GM21367 (cell line): ENCODE results near the gene GOSR2.
"Not testable (repeated sequence)": the region's sequence is repeated elsewhere in the genome, so short reads cannot be mapped to it uniquely, and the experiment has no call there.

Source experiments
- ATAC-seq: cut with Tn5 transposase; IDR thresholded peaks from one replicate; pipeline ENCODE4 v1.9.1; 2021; ENCODE audit not compliant: unreplicated experiment

GOSR2 gene

DNA sequence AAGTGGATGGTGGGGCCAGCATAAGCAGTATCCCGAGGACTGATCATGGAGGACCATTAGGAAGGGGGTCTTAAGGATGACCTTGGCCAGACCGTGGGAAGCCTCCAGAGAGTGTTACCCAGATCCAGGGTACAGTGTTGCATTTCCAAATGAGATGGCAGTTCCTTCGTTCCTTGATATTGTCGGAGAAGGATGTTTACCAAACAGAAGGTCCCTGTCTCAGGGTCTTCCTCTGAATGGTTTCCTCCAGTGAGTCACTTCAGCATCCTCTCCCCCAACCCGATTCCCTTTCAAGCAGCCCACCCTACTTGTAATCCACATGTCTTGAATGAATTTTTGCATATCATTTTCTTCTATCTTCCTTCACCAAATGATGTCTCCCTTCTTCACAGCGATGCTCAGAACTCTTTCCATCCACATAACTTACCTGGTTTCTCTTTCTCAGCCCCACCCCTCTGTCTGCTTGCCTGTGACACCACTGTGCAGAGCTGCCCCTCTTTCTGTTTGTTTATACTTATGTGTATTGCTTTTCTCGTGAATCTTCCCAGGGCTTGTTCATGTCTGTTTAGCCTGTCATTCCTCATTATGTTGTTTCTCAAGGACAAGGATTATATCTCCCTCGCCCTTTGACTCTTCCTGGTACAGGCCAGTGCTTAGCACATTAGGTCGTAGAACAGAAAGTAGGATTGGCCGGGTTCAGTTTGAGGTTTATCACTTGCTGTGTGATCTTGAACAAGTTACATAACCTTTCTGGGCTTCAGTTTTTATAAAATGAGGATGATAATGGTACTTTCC is 5.7 kb downstream of the GOSR2 start:
- ATAC-seq: no peak

DNA sequence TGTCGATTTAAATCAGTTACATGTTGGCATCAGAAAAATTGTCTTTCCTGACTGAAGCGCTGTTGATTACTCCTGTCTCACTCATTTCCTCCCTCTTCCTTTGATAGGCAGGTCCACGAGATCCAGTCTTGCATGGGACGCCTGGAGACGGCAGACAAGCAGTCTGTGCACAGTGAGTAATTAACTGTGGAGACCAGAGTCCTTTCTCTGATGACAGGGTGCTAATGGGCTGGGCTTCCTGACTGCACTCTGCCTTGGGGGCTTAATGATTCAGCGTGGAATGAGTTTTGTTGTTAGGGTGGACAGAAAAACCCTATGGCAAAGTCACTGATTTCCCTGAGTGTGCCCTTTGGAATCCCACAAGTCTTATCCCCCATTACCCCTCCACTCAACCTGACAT is 6.5 kb downstream of the GOSR2 start:
- no peak for ATAC-seq

DNA sequence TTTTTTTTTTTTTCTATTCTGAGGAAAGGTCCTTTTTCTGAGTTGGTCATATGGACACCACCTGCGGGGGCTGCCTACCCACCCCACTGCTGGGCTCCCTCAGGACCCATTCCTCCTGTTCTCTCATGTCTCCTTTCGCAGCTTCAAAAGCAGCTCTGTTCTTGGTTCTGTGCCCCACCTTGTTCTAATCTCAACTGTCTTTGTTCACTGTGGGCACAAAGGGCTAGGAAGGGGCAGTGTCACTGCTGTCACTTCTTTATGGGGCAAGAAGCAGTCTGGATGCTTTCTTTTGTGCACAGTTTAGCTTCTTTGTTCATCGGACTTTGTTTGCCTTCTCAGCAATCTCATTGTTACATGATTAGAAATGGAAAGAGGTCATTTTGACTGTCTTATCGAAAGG is 7.1 kb downstream of the GOSR2 start:
- no peak for ATAC-seq

DNA sequence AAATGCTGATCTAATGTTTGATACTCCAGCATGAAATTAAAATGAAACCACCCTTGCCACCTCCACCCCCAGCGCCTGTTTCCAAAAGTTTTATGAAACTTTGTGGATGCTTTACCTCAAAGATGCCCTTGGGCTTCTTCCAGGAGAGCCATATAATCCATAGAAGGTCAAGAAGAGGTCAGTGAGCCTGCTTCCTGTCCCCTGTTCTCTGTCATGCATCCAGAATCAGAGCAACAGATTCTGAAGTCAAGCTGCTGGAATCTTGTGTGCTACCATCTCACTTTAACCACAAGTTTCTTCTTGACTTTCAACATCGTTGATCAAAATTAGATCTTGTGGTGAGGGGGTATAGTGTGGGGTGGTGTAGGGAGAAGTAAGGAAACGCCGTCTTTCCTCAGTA is 8.6 kb downstream of the GOSR2 start:
- no peak for ATAC-seq

DNA sequence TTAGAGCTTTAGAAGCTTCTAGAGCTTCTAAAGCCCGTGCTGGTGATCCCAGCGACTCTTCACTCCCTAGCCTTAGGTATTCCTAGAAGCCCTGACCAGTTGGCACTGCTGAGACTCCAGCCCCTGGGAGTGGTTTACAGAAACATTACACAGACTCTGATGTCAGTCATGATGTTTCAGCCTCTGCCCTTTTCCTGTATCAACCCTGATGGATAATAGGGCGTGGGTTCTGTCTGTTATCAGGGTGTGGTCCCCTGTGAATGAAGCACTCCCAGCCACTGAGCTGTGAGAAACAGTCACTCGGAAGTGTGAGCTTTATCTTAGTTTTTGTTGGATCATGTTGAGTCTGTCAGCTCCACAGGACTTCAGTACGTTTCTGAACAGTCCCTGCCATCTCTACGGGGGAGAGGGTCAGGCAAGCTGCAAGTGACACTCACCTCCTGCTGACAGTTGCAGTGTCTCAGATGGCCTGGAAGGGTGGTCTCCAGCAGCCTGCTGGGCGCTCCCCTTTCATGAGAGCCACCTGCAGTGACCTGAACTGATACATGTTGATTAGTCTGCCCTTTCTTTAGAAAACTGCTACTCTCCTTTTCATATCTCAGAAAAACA is 12.8 kb downstream of the GOSR2 start:
- ATAC-seq: no peak

DNA sequence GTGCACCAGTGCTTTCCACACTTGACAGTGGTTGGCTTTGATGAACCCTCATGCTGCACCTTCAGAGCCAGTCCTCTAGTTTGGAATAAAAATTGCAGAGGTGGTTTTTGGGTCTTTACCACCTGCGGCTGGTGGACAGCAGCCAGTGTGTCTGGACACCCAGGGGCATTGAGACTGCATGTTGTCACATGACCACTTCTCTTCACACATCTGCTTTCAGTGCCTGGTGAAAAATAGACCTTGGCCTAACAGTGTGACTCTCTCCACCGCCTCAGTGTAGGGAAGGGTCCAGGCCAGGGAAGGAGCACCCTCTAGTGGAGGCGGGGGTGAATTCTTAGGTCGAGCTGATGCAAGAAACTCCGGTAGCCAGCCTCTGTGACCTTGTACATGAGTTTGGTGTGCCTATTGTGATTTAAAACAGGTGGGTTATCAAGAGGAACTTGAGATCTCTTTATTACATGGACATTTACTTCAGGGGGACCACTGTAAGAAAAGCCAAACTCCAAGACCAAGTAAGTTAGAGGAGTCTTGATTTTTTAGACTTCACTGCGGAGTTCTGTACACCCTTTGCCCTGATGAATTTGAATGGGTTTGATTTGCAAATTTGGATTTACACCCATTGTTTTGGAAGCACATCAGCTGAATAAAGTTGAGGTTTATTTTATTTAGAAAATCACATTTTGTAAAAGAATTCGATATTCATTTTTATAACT is 17.9 kb downstream of the GOSR2 start:
- ATAC-seq: no peak

DNA sequence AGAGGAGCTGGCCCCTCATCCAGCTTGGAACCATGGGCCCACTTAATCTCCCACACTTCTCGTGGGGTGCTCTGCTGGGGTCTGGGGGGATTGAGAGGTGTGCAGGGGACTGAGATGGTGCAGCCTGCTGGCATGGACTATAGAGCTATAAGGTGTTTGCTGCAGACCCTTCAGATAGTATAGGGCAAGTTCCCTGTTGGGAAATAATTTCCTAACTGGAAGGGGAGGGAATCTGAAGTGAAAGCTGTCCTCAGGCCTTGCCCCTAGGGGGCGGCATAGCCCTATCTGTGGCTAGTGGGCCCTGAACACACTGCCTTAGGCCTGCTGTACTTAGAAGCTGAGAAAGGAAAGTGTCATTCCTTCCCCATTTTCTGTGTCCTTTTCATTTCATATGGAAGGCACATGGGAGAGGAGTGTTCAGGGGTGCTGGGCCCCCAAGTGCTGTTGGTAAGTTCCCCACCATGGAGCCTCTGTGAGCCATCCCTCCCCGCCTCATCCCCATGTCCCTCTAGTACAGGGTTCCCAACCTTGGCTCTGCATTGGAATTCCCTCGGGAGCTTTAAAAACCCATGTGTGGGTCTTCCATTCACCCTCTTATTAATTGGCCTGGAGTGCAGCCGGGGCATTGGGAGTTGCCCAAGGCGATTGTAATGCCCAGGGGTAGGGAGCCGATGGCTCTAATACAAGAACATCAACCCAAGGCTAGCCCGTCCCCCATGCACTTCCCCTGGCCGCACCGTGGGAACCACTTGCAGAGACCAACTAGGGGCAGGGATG is 19.7 kb downstream of the GOSR2 start:
- no peak for ATAC-seq

DNA sequence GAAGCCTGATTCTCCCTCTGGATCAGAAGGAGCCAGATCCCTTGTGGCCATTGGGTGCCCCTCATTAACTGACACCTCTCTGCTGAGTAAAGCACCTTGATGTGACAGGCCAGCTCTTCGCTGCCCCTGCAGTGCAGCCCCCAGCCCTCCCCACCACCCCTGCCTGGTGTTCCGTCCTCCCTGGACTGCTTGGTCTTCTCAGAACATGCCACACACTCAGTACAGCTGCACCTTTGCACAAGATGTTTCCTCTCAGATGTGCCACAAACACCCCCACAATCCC is 20.2 kb downstream of the GOSR2 start:
- ATAC-seq: no peak

DNA sequence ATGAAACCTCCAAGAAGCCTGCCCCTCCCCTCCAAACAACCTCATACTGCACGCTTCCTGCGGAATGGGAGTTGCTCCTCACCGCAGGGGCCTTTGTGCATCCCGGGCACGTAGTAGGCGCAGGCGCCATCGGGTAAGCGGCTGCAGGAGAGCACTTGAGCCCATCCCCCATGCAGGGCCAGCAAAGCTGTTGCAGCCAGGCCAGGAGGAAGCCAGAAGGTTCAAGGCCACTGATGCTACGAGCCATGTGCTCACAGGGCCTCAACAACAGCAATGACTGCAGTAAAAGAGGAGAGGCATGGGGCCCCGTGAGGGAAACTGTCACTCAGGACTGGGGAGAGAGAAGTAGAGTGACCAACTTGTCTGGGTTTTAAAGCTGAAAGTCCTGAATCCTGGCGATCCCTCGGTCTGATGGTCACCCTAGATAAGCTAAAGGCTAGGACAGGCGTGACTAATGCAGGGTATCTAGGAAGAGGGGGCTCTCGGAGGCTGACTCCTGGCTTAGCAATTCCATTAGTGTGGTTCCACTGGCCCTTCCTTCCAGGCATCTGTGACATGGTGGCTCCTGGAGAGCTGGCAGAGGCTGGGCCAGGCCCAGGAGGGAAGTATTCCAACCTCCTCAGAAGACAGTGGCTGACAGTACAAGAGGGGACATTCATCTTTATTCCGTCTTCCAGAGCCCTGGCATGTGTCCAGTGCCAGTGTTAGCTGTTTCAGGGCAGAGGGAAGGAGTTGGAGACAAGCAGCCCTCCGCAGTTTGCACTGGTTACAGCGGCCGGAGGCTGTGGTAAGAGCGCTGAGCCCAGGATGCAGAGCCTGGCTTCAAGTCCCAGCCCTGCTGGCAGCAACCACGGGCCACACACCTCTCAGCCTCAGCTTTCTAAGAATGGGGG is 20.8 kb downstream of the GOSR2 start:
- no peak for ATAC-seq

DNA sequence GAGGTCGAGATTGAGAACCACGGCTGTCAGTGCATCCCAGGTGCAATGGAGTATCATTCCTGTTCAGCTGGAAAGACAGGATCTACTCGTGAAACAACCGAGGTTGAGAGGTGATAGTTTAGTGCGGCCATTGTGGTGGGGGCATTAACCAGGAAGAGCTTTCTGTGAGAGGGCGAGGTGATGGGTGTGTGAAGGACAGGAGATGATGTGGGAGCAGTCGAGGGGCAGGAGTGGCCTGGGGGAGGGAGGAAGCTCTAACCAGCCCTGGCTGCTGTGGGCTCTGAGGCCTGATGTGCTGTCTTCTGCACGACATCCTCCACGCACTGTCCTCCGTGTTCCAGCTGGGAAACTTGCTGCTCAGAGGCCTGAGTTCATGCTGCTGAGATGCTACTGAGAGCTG is 22.0 kb downstream of the GOSR2 start:
- no peak for ATAC-seq

DNA sequence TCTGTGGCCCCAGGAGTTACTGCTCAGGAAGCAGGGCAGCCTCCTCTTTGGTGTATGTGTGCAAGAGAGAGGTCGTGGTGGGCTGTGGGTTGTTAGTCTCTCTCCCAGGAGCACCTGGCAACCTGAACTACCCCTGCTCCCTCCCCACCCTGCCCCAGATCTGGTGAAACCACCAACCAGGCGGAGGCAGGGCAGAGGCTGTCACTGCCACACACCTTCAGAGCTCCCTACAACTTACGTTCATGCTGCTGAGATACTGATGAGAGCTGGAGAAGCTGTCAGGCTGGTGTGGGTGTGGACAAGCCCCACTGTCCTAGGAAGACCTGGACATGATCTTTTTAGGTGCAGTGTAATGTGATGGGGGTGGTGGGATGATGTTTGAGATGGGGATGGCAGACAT is 24.3 kb downstream of the GOSR2 start:
- ATAC-seq: no peak

DNA sequence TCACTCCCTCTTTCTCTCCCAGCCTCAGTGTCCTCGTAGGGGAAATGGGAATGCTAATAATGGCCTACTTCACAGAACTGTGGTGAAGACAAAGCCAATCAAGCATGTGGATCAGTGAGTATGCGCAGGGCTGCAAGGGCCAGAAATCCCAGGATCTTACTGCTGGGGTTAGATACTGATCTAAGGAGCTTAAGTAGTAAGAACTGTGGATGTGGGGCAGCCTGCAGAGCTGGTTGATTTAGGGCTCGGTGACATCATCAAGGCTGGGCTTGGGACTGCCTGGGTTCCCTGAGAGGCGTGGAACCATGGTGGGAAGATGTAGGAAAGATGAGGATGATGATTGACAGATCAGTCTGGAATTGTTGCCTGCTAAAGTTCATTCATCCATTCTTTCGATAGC is 25.6 kb downstream of the GOSR2 start:
- no peak for ATAC-seq

DNA sequence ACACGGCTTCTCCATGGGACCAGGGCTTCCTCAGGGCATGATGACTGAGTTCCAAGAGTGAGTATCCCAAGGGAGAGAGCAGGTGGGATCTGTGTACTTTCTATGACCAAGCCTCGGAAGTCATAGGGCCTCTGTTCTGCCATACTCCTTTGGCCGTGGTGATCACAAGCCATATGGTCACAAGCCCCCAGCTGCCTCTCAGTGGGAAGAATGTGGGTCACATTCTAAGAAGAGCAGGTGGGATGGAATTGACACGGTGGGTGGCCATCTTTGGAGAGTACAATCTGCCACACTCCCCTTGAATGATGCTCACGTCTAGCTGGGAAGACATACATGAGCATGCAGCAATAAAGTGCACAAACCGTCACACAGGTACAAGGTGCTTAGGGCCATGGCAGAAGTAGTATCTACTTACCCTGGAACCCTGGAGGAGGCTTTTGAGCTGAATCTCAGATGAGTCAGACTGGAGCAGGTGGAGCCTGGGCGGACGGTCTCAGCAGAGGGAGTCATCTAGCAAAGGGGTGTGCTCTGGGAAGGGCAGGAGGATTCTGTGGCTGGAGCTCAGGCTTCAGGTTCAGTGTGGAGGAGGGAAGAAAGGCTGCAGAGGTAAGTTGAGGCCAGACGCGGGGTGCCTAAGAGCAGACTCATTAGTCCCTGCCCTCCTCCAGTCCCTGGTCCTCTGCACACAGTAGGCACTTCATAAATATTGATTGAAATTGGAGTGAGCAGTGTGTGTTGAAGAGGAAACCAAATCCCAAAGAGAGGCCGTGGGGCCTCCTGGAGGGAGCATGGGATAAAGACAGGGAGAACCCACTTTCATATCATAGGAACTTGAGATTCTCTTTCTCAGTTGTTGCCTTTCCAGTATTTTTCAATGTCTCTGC is 26.6 kb downstream of the GOSR2 start:
- no peak for ATAC-seq

DNA sequence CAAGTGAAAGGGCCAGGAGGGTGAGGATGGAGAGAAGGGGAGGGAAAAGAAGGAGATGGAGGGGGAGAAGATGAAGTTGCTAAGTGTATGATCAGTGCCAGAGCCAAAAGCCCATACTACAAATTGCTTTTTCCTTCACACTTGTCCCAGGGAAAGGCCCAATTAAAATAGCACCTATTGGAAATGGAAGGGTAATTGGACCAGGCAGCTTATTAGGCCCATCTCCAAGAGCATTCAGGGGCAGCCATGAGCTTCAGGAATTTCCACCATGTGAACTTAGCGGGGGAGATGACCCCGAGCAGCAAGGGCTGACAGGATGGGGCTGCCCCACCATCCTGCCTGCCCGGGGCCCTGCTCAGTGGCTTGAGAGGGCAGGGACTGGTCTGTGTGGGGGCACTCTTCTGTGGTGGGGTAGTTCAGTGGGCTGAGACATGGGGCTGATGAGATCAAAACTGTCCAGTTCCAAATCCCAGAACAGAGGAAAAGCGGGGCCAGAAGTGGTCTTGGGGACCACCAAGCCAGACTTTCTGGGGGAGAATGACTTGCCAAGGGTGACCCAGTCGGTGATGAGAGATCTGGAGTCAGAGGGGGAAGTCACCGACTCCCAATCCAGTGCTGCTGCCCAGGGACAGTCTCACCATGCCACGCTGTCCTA is 27.5 kb downstream of the GOSR2 start:
- no peak for ATAC-seq

DNA sequence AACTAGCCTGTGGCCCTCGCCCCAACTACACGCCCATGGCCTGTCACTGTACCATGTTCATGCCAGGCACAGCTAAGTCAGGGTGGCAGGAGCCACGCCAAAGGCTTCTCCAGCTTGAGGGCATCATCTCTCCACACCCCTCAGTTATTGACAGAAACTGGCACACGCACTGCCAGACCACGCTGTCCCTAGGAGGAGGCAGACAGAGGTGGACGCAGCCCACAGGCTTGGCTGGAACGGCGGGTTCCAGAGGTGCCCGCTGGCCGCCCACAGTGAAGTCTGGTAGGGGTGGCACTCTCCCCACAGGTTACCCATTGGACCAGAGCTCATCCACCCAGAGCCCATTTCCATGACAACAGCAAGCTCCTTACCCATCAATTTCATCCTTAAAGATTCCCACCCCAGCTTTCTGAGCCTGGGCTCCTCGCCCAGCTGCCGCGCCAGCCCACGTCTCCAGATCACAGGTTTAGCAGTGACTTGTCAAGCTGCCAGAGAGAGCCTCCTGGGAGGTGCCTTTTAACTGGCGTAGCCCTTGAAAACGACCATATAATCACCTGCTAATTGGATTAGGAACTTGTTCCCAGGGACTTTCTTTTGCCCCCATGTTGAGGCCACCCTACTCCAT is 28.1 kb downstream of the GOSR2 start:
- no peak for ATAC-seq

DNA sequence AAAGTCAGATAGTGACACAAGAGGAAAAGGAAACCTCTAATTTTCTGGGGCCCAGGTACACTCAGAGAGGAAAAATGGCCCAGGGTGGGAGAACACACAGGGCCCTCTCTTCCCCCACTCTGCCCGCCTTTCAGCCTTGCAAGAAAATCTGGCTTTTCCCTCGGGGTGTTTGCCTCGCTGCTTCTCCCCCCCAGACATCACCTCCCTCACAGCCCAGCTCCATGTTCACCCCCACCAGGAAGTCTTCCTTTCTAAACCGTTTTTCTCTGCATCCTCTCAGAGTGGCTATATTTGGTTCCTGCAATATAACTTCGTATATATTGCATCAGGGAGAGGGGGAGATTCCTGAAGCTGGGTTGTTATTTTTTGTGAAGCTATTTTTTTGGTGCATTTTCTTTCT is 28.7 kb downstream of the GOSR2 start:
- no peak for ATAC-seq

DNA sequence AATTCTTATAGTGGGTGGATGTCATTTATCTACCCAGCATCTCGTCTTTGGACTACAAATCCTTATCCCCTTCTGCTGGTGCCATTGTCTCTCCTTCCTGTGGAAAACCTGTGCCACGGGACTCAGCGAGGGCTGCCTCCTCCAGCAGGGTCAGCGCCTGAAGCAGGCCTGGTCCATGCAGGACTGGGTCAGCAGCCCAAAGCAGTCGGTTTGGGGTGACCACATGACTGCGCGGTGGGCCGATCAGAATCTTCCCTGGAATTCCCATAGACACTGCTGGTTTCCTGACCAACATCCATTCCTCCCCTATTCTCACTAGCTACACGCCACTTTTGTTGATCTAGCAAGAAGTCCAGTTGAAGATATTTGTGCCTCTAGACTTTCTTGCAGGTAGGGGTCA is 29.2 kb downstream of the GOSR2 start:
- no peak for ATAC-seq

DNA sequence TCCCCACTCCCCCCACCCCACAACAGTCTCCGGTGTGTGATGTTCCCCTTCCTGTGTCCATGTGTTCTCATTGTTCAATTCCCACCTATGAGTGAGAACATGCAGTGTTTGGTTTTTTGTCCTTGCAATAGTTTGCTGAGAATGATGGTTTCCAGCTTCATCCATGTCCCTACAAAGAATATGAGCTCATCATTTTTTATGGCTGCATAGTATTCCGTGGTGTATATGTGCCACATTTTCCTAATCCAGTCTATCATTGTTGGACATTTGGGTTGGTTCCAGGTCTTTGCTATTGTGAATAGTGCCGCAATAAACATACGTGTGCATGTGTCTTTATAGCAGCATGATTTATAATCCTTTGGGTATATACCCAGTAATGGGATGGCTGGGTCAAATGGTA is 30.2 kb downstream of the GOSR2 start:
- not testable (repeated sequence) for ATAC-seq
